SK-MEL-5 (cell line): ENCODE measurements around the gene RINT1. TPM values are rescaled to one million over a fixed set of nuclear protein-coding genes. Genes with fewer than 3 reads are reported as not detected.
"Not testable (repeated sequence)": the region's sequence is repeated elsewhere in the genome, so short reads cannot be mapped to it uniquely, and the experiment has no call there.

Experiments used
- DNase-seq: peaks from one replicate; pipeline ENCODE4 v3.0.0-alpha.2; 2016; ENCODE audit warnings: low read depth, low spot score
- in situ Hi-C: cut with HindIII; loops from 2 replicates; pipeline ENCODE4 v1.10.0; 2016; ENCODE audit warnings: low sequenced_read_pairs, high pct_unique_total_duplicates, low pct_unique_long_range_greater_than_20kb
- total RNA-seq: library from RNA; depleted of rRNA; stranded (reverse); fragments of >200 nt; shearing (Covaris generic); gene quantifications from 2 replicates; pipeline ENCODE4 v1.2.3, GENCODE V29; 2014

RINT1 gene
- total RNA-seq, 1 experiment from 2014 or later = 9.9 TPM

- DNase-seq = no peak
- in situ Hi-C loops = no loop called here
These were observed 56.1 kb downstream of the RINT1 start for GRCh38 chr7:105587909-105588635.

- DNase-seq = peak; percentile 93
- in situ Hi-C loops = no loop called here
These were observed 57.5 kb downstream of the RINT1 start for GRCh38 chr7:105589356-105590077.

DNA sequence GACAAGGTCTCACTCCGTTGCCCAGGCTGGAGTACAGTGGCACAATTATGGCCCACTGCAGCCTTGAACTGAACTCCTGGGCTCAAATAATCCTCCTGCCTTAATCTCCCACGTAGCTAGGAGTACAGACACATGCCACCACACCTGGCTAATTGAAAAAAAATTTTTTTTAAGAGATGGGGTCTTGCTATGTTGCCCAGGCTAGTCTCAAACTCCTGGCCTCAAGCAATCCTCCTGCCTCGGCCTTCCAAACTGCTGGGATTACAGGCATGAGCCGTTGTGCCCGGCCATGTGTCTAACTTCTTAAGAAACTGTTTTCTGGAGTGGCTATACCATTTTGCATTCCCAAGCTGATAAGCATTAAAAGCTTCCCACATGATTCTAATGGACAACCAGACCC lies 58.8 kb downstream of the RINT1 start:
- in situ Hi-C loops = no loop called here
- no peak for DNase-seq

DNA sequence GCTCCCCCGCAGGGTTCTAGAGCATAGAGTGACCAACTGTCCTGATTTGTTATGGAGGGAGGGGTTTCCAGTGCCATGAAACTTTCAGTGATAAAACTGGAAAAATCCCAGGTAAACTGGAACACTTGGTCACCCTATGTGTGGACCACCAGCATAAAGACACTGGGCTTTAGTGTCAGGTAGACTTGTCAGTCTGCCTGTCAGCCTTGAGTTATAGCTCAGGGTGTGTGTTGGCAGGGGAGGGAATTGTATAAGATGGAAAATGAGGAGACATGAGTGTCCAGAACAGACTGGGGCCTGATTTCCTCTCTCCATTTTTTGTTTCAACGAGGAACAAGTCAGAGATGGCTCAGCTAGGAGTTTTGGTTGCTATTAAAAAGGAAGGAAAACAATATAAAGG lies 59.5 kb downstream of the RINT1 start:
- in situ Hi-C loops = no loop called here
- no peak for DNase-seq

DNA sequence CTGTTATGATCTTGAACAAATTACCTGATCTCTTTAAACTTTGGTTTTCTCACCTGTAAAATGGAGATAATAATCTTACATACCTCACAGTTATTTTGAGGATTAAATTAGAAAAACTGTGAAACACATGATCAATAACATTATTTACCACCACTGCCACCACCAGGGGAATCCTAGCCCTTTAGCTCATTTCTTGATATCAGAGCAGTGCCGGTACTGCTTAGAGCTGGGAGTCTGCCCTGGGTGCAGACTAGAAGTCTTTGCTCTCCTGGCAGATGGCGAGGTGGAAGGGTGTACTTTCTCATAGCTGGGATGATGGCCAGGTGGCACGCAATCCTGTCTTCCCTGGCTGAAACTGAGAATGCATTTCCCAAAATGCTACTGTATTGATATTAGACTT lies 62.0 kb downstream of the RINT1 start:
- no peak for DNase-seq
- in situ Hi-C loops = no loop called here

- DNase-seq = no peak
- in situ Hi-C loops = no loop called here
These were observed 64.9 kb downstream of the RINT1 start for GRCh38 chr7:105596866-105597265.

DNA sequence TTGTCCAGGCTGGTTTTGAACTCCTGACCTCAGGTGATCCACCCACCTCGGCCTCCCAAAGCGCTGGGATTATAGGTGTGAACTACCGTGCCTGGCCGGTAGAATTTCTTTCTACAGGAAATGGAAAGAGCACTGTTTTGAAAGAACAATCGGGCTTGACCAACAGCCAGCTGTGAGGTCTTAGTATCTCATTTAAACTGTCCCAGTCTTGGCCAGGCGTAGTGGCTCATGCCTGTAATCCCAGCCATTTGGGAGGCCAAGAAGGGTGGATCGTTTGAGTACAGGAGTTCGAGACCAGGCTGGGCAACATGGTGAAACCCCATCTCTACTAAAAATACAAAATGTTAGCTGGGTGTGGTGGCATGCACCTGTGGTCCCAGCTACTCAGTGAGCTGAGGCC lies 67.1 kb downstream of the RINT1 start:
- in situ Hi-C loops = not testable (repeated sequence)

GRCh38 chr7:105599551-105599950 lies 67.5 kb downstream of the RINT1 start:
- in situ Hi-C loops = no loop called here

More for the DNA sequence above, 67.1 kb downstream of the RINT1 start:
- DNase-seq = not testable (repeated sequence)

DNA sequence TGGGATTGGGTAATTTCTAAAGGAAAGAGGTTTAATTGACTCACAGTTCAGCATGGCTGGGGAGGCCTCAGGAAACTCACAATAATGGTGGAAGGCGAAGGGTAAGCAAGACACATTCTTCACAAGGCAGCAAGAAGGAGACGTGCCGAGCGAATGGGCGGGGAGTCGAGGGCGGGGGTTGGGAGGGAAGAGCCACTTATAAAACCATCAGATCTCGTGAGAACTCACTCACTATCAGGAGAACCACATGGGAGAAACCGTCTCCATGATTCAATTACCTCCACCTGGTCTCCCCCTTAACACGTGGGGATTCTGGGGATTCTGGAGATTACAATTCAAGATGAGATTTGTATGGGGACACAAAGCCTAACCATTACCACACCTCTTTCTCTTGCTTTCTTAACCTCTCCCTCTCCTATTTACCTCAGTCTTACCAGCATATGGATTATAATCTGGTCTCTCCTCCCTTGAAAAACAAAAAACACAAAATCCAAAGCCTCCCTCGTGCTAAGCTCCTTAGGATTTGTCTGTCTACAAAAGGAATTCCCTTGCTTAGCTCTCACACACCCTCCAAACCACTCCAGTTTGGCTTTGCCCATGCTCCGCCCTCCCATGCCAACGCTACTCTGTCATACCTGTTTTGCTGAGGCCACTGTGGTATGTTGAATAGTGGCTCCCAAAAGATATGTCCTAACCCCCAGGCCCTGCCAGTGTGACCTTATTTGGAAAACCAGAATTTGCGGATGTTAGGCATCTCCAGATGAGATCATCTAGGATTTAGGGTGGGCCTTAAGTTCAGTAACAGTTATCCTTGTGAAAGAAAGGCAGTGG lies 68.9 kb downstream of the RINT1 start:
- in situ Hi-C loops = no loop called here
- DNase-seq = no peak

More at GRCh38 chr7:105599551-105599950, 67.5 kb downstream of the RINT1 start:
- no peak for DNase-seq

- in situ Hi-C loops = no loop called here
- no peak for DNase-seq
These were observed 70.6 kb downstream of the RINT1 start for GRCh38 chr7:105602325-105603305.

DNA sequence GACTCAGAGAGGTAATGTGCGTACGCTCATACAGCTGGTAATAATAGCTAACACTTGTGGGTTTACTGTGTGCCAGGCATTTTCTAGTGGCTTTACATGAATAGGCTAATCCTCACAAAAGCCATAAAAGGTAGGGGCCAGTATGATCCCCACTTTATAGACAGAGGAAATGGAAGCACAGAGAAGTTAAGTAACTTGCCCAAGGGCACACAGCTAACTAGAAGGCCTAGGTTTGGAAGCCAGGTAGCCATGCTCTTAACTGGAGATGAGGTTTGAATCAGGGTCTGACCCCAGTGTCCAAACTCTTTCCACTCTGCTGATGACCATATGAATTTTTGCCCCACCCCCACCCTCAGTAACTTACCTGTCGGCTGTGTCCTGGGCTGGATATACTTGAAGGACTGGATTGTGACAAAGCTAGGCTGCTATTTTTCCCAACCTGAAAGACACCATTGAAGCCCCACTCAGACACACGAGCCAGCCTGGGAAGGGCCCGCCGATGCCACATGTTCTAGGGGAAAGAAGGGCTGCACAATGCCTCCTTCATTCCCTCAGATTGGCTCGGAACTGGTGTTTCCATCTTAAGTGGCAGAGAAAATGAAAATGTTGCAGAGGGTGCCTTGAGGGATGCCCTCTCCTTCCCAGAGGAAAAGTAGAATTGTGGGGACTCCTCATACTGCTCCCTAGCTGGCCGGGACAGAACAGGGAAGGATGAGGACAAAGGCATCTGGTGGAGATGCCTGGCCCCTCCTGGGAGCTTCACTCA lies 78.3 kb downstream of the RINT1 start:
- DNase-seq = no peak
- in situ Hi-C loops = no loop called here

DNA sequence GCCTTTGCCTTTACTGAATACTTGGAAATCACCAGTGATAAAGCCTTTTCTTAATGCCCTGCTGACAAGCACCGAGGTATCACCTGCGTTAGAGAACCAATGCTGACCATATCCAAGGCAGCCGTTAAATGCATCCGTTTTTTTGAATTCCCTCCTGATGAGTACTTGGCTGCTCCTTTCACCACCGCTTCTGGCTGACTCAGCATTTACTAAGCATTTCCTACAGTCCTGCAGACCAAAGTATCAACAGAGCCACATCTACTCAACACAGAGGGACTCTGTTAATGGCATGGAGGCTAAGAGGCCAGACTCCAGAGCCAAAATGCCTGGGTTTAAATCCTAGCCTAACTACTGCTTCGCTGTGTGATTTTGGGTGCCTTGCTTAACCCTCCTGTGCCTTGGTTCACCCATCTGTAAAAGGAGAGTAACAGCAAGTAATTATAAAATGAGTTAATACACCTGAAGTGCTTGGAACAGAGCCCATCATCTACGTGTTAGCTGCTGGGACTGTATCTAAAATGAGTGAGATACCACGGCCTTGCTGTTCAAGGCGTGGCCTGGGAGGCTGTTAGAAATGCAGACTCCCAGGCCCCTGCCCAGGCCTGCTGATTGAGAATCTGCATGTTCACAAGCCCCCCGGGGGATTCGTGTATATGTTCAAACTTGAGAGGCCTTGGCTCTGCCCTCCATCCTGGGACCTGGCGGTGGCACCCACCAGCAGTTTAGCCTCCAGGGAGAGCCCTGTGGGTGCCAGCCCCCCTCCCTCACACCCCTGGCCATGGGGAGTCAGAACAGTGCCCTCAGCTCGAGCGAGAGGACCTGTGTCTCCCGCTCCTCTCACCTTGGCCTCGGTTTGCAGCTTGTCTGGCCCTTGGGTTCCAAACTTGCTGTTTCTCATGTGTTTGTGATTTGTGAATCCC lies 80.1 kb downstream of the RINT1 start:
- in situ Hi-C loops = no loop called here
- no peak for DNase-seq

GRCh38 chr7:105612806-105613205 lies 80.8 kb downstream of the RINT1 start:
- in situ Hi-C loops = no loop called here
- DNase-seq = no peak

DNA sequence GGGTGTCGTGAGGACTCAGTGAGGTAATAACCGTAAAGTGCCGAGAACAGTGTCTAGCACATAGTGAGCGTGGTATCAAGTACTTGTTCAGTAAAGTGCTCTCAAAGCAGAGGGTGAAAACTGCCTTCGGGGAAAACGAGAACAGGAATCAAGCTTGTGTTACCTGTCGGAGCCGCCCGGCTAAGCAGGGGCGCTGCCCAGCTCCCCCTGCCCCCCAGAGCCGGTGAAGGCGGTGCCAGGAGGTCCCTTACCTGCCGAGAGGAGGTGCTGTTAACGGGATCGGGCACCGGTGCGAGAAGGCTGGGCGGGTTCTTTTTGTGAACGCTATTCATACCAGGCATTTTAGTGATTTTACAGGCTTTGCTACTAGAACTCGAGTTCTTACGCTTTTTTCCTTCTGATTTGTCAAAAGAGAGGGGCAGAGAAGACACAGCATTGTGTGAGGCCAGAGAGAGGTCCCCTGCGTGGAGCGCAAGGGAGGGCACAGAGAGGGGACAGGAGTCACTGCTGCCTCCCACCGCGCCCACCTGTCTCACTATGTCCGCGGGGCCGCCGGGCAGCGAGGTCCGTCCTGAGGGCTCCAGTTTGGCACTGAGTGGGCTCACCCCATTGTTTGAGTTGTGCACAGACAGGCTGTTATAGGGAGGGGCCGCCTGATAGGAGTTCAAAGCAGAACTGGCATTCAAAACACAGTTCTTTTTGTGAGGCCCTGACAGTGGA lies 81.8 kb downstream of the RINT1 start:
- DNase-seq = no peak
- in situ Hi-C loops = no loop called here

- in situ Hi-C loops = no loop called here
- DNase-seq = no peak
These were observed 82.4 kb downstream of the RINT1 start for GRCh38 chr7:105614341-105614840.
